Smooth muscle cell (in vitro differentiated cells): ENCODE data around the gene ADGRB3. TPM values are rescaled to one million over a fixed set of nuclear protein-coding genes. Genes with fewer than 3 reads are reported as not detected.

Experiments
- DNase-seq: peaks from one replicate; lab custom pipeline; 2025; ENCODE audit not compliant: unreplicated experiment; lab: John Stamatoyannopoulos, UW
- H2AFZ ChIP-seq: fragments of 200-600 bp; sonication (generic); 2 replicates; pipeline ENCODE4 v1.6.0; 2016; ENCODE audit warnings: antibody characterized with exemption, low read depth, mild to moderate bottlenecking
- H3F3A ChIP-seq: fragments of 200-600 bp; sonication (generic); 2 replicates; pipeline ENCODE4 v1.6.0; 2017; ENCODE audit warnings: antibody characterized with exemption, low read depth
- H3K27ac ChIP-seq: fragments of 200-600 bp; sonication (generic); 2 replicates; pipeline ENCODE4 v1.5.1; 2016; ENCODE audit warnings: low read depth, mild to moderate bottlenecking
- H3K27me3 ChIP-seq: fragments of 200-600 bp; sonication (generic); 2 replicates; pipeline ENCODE4 v1.6.1; 2016; ENCODE audit warnings: low read depth, mild to moderate bottlenecking
- H3K36me3 ChIP-seq: fragments of 200-600 bp; sonication (generic); 2 replicates; pipeline ENCODE4 v1.5.1; 2016; ENCODE audit warnings: low read depth
- H3K4me1 ChIP-seq: fragments of 200-600 bp; sonication (generic); 2 replicates; pipeline ENCODE4 v1.5.1; 2016; ENCODE audit warnings: low read depth
- H3K4me2 ChIP-seq: fragments of 200-600 bp; sonication (generic); 2 replicates; pipeline ENCODE4 v1.6.0; 2016; ENCODE audit warnings: mild to moderate bottlenecking
- H3K4me3 ChIP-seq: fragments of 200-600 bp; sonication (generic); 2 replicates; pipeline ENCODE4 v1.5.1; 2016; ENCODE audit warnings: mild to moderate bottlenecking
- H3K79me2 ChIP-seq: fragments of 200-600 bp; sonication (generic); 2 replicates; pipeline ENCODE4 v1.6.0; 2016; ENCODE audit warnings: low read depth, mild to moderate bottlenecking
- H3K9ac ChIP-seq: fragments of 200-600 bp; sonication (generic); 2 replicates; pipeline ENCODE4 v1.6.0; 2016; ENCODE audit warnings: low read depth
- H3K9me3 ChIP-seq: fragments of 200-600 bp; sonication (generic); replicated peaks from 2 replicates; pipeline ENCODE4 v1.5.1; 2016; ENCODE audit warnings: low read depth
- H4K20me1 ChIP-seq: fragments of 200-600 bp; sonication (generic); 2 replicates; pipeline ENCODE4 v1.6.0; 2016; ENCODE audit warnings: low read depth
- WGBS: methylation state at CpG from one replicate; pipeline ENCODE4 v1.1.7; 2016; ENCODE audit warnings: low lambda C conversion rate; 5-methylcytosine and 5-hydroxymethylcytosine counted together
- polyA plus RNA-seq: library from polyadenylated mRNA; unstranded; fragments of >200 nt; fragmentation: Nextera tagmentation; extraction: Ambion mirVana; gene quantifications from 2 replicates; pipeline ENCODE4 v1.2.1, GENCODE V29; 2016
- total RNA-seq: library from RNA; depleted of rRNA; stranded (reverse); fragments of >200 nt; gene quantifications from 2 replicates; pipeline ENCODE4 v1.2.3, GENCODE V29; 2014
- TF ChIP-seq, protein P1 (sequence below): fragments of 200-600 bp; sonication (generic); IDR thresholded peaks from 2 replicates; pipeline ENCODE4 v1.5.1; 2017; ENCODE audit warnings: borderline replicate concordance, mild to moderate bottlenecking, antibody characterized with exemption; ENCODE audit not compliant: insufficient read depth, poor library complexity, severe bottlenecking

The ADGRB3 gene
- total and polyA plus RNA-seq, 2 experiments from 2014 or later, result 0.34 to 0.63 TPM

DNA sequence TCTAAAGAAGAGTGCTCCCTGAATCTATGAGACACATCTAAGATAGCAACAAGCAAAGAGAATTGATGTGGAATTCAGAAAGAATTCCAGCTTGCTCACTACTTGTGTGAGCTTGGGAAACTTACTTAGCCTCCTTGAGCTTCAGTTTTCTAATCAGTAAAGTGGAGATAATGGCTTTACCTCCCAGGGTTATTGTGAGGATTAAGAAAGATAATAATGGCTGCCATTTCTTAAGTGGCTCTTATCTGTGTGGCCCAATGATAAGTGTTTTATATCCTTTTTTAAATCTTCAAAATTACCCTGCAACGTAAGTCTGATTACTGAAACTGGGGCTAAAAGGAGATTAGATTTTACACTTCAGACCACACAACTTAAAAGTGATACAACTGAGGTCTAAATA lies 743.2 kb downstream of the ADGRB3 start:
- Histone ChIP-seq H3K27me3 (no peaks in the 10 kb centered on the region), H3K79me2 (no peaks in the 10 kb centered on the region), H4K20me1 (no peaks in the 10 kb centered on the region), H3K36me3 (no peaks in the 10 kb centered on the region), H2AFZ (no peak overlapping the region), H3K4me2 (no peak overlapping the region), H3K4me1 (no peaks in the 10 kb centered on the region), H3F3A (no peaks in the 10 kb centered on the region), H3K9ac (no peak overlapping the region), H3K27ac (no peak overlapping the region), H3K4me3 (no peak overlapping the region), H3K9me3 (no peaks in the 10 kb centered on the region)
- TF ChIP-seq, protein P1, sequence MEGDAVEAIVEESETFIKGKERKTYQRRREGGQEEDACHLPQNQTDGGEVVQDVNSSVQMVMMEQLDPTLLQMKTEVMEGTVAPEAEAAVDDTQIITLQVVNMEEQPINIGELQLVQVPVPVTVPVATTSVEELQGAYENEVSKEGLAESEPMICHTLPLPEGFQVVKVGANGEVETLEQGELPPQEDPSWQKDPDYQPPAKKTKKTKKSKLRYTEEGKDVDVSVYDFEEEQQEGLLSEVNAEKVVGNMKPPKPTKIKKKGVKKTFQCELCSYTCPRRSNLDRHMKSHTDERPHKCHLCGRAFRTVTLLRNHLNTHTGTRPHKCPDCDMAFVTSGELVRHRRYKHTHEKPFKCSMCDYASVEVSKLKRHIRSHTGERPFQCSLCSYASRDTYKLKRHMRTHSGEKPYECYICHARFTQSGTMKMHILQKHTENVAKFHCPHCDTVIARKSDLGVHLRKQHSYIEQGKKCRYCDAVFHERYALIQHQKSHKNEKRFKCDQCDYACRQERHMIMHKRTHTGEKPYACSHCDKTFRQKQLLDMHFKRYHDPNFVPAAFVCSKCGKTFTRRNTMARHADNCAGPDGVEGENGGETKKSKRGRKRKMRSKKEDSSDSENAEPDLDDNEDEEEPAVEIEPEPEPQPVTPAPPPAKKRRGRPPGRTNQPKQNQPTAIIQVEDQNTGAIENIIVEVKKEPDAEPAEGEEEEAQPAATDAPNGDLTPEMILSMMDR, result no peak
- 23% methylated on average over 1 of the region's 1 CpG for WGBS
- DNase-seq, result no peak

DNA sequence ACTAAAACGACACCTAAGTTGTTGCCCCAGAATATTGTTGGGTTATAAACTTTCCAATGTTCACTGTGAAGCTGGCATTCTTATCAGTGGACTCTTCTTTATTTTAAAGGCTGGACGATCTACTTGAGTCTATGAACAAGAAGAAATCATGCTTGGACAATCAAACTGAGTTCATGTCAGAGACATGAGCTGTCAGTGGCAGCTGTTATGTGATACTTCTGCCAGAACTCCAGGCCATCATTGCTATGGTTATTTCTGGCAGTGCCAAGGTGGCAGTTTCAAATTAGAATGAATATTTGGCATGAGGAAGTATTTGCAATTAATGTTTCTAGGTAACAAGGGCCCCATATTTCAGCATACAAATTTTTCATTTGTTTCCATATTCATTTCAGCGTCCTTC lies 744.4 kb downstream of the ADGRB3 start:
- Histone ChIP-seq H4K20me1 (no peaks in the 10 kb centered on the region), H3K4me3 (no peak overlapping the region), H3K79me2 (no peaks in the 10 kb centered on the region), H3K4me1 (no peaks in the 10 kb centered on the region), H3K4me2 (no peak overlapping the region), H3K9ac (no peak overlapping the region), H3K27me3 (no peaks in the 10 kb centered on the region), H2AFZ (no peak overlapping the region), H3K9me3 (no peaks in the 10 kb centered on the region), H3K27ac (no peak overlapping the region), H3K36me3 (no peaks in the 10 kb centered on the region), H3F3A (no peaks in the 10 kb centered on the region)
- TF ChIP-seq, protein P1, result no peak
- 82% methylated on average over 3 of the region's 3 CpGs for WGBS
- no peak for DNase-seq

DNA sequence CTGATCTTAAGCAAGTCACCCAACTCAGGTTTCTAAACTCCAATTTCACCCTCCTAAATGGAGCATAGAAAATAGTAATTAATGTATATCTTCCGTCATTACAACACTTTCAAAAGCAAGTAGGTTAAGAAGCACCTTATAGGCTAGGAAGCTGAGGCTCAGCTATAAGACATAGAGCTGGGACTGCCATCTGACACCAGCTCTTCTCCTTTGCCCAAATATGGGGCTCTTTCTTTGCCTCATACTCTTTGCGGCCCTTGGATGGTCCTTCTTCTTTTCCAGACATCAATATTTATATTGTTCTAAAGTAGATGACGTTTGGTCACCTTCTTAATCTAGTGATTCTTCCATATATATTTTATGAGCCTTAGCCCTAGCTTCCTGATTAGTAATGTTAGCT lies 748.5 kb downstream of the ADGRB3 start:
- WGBS, result 87% methylated on average over 3 of the region's 3 CpGs
- Histone ChIP-seq H3K4me3 (no peak overlapping the region), H3F3A (no peaks in the 10 kb centered on the region), H2AFZ (no peak overlapping the region), H3K9ac (no peak overlapping the region), H3K79me2 (no peaks in the 10 kb centered on the region), H3K27me3 (no peaks in the 10 kb centered on the region), H3K4me2 (no peak overlapping the region), H3K9me3 (no peaks in the 10 kb centered on the region), H3K36me3 (no peaks in the 10 kb centered on the region), H3K4me1 (peaks cover 3% of the 10 kb centered on the region), H4K20me1 (no peaks in the 10 kb centered on the region), H3K27ac (no peak overlapping the region)
- TF ChIP-seq, protein P1, result no peak
- no peak for DNase-seq

DNA sequence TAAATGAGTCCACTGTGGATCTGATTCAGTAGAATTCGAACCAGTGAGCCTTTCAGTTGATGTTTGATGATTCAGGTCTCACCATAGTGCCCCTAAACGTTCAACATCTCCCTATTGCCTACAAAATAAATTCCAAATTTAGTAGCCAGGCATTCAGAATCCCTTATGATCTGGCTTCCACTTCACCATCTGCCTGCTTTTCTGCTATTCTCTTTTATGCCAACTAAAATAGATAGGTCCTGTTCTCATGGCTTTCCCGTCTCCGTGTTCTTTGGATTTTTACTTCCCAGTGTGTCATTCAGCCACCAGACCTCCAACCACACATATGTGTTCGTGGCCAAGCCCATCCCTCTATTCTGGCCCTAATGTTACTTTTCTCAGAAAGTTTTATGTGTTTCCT lies 751.3 kb downstream of the ADGRB3 start:
- H2AFZ ChIP-seq, result no peak overlapping the region
- WGBS, result 85% methylated on average over 5 of the region's 5 CpGs
- DNase-seq, result no peak

More for the DNA sequence above, 751.3 kb downstream of the ADGRB3 start:
- no peak overlapping the region for H3K27ac ChIP-seq
- no peaks in the 10 kb centered on the region for H3K9me3 ChIP-seq
- peaks cover 6% of the 10 kb centered on the region for H3K4me1 ChIP-seq
- no peaks in the 10 kb centered on the region for H3K79me2 ChIP-seq
- no peak overlapping the region for H3K9ac ChIP-seq
- no peaks in the 10 kb centered on the region for H3K36me3 ChIP-seq
- no peaks in the 10 kb centered on the region for H4K20me1 ChIP-seq
- H3K4me3 ChIP-seq, result no peak overlapping the region
- TF ChIP-seq, protein P1, result no peak
- no peaks in the 10 kb centered on the region for H3F3A ChIP-seq
- no peaks in the 10 kb centered on the region for H3K27me3 ChIP-seq
- no peak overlapping the region for H3K4me2 ChIP-seq
